HL-60 (cell line): ENCODE measurements around the gene GAB1.

Experiments used
- DNase-seq, 2 experiments: peaks; one replicate each; pipeline ENCODE4 v3.0.0-alpha.2; 2010 to 2020; ENCODE audit warnings: low read depth in 1 of 2, low spot score in 1 of 2
- H3K27ac ChIP-seq: fragments of 250-450 bp; sonication (Bioruptor Pico); replicated peaks from 2 replicates; pipeline ENCODE4 v1.5.1; 2020; ENCODE audit warnings: mild to moderate bottlenecking, moderate library complexity
- H3K27me3 ChIP-seq: fragments of 250-450 bp; sonication (Bioruptor Pico); 2 replicates; pipeline ENCODE4 v1.5.1; 2021; ENCODE audit warnings: mild to moderate bottlenecking, moderate library complexity; ENCODE audit not compliant: insufficient read depth, poor library complexity, severe bottlenecking
- H3K4me3 ChIP-seq: replicated peaks from 2 replicates; pipeline ENCODE4 v1.5.1; 2011; ENCODE audit warnings: mild to moderate bottlenecking, control low read depth, low read length; ENCODE audit not compliant: insufficient read depth
- CTCF ChIP-seq: IDR thresholded peaks from one replicate; pipeline ENCODE4 v1.5.1; 2011; ENCODE audit warnings: low read length, control low read depth, inconsistent platforms; ENCODE audit not compliant: insufficient read depth
- GABPA ChIP-seq: IDR thresholded peaks from 2 replicates; pipeline ENCODE4 v1.6.1; 2012; ENCODE audit warnings: low read depth
- POLR2AphosphoS5 ChIP-seq: IDR thresholded peaks from 2 replicates; pipeline ENCODE4 v1.6.1; 2012; ENCODE audit warnings: low read depth
- SPI1 ChIP-seq: IDR thresholded peaks from 2 replicates; pipeline ENCODE4 v1.6.1; 2012; ENCODE audit warnings: low read depth, mild to moderate bottlenecking, borderline replicate concordance
- TF ChIP-seq, protein P1 (sequence below): IDR thresholded peaks from 2 replicates; pipeline ENCODE4 v1.6.1; 2012; ENCODE audit warnings: low read depth; ENCODE audit not compliant: insufficient replicate concordance

The GAB1 gene

DNA sequence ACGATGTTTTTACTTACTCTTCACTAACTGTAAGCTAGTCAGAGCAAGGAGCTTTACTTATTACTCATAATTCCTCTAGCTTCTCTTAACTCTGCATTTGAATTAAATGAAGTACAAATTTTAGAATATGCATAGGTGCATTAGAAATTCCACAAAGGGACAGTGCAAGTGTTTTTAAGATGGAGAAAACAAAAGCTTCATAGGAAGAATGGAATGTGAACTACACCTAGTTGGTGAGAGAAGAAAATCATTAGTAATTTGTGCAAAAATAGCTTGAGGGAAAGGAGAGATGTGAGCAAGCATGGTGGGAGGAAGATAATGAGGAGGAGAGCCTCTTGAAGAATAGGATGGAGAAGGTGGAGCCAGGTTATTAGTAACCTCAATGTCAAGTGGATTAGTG is 99.3 kb downstream of the GAB1 start:
- no peak overlapping the region for H3K27ac ChIP-seq

DNA sequence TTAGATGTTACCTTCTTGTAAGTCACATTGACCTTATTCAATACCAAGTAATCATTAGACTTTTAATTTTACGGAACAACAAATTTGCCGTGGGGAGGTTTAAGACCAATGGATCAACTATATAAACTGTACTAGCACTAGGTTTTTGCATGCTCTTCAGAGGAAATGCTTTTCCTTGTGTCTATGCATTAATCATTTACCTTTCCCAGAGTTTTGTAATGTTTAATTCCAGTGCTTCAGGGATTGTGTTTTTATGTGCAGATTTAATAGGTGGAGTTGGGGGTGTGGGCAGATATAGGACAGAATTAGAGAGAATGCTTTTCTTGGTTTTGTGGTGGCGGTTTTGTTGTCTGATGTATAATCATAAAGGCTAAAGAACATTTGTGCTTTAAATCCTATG is 100.8 kb downstream of the GAB1 start:
- no peak overlapping the region for H3K27ac ChIP-seq
- H3K27me3 ChIP-seq, result no peaks in the 10 kb centered on the region
- no peak for TF ChIP-seq CTCF
- TF ChIP-seq SPI1, result no peak
- TF ChIP-seq POLR2AphosphoS5, result no peak
- TF ChIP-seq, protein P1, sequence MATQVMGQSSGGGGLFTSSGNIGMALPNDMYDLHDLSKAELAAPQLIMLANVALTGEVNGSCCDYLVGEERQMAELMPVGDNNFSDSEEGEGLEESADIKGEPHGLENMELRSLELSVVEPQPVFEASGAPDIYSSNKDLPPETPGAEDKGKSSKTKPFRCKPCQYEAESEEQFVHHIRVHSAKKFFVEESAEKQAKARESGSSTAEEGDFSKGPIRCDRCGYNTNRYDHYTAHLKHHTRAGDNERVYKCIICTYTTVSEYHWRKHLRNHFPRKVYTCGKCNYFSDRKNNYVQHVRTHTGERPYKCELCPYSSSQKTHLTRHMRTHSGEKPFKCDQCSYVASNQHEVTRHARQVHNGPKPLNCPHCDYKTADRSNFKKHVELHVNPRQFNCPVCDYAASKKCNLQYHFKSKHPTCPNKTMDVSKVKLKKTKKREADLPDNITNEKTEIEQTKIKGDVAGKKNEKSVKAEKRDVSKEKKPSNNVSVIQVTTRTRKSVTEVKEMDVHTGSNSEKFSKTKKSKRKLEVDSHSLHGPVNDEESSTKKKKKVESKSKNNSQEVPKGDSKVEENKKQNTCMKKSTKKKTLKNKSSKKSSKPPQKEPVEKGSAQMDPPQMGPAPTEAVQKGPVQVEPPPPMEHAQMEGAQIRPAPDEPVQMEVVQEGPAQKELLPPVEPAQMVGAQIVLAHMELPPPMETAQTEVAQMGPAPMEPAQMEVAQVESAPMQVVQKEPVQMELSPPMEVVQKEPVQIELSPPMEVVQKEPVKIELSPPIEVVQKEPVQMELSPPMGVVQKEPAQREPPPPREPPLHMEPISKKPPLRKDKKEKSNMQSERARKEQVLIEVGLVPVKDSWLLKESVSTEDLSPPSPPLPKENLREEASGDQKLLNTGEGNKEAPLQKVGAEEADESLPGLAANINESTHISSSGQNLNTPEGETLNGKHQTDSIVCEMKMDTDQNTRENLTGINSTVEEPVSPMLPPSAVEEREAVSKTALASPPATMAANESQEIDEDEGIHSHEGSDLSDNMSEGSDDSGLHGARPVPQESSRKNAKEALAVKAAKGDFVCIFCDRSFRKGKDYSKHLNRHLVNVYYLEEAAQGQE, result no peak
- no peak for TF ChIP-seq GABPA
- DNase-seq, result no peak
- H3K4me3 ChIP-seq, result no peak overlapping the region

More for the DNA sequence above, 99.3 kb downstream of the GAB1 start:
- H3K27me3 ChIP-seq, result no peaks in the 10 kb centered on the region
- H3K4me3 ChIP-seq, result no peak overlapping the region
- DNase-seq, result no peak
- no peak for TF ChIP-seq GABPA
- no peak for TF ChIP-seq POLR2AphosphoS5
- no peak for TF ChIP-seq CTCF
- TF ChIP-seq, protein P1, result no peak
- no peak for TF ChIP-seq SPI1

DNA sequence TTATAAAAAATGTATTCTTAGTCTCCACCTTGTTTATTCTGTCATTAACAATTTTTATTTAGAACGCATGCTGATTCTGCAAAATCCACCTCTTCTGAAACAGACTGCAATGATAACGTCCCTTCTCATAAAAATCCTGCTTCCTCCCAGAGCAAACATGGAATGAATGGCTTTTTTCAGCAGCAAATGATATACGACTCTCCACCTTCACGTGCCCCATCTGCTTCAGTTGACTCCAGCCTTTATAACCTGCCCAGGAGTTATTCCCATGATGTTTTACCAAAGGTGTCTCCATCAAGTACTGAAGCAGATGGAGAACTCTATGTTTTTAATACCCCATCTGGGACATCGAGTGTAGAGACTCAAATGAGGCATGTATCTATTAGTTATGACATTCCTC is 101.3 kb downstream of the GAB1 start:
- DNase-seq, result no peak
- TF ChIP-seq GABPA (no peak), CTCF (no peak), POLR2AphosphoS5 (no peak), SPI1 (no peak)
- TF ChIP-seq, protein P1, result no peak
- no peak overlapping the region for H3K4me3 ChIP-seq
- no peak overlapping the region for H3K27ac ChIP-seq
- no peaks in the 10 kb centered on the region for H3K27me3 ChIP-seq
